H1 (cell line): Measurements from ENCODE around the gene RAB11FIP3. TPM values are rescaled to one million over a fixed set of nuclear protein-coding genes. Genes with fewer than 3 reads are reported as not detected.

Experiments used
- CTCF ChIA-PET: fragments of 300-600 bp; sonication (Branson Sonifier 250); formaldehyde crosslinking; loops from one replicate; lab custom pipeline; 2021; ENCODE audit not compliant: partially characterized antibody; lab: Charles Lee
- POLR2A ChIA-PET: fragments of 300-600 bp; sonication (Branson Sonifier 250); formaldehyde crosslinking; loops from one replicate; lab custom pipeline; 2021; ENCODE audit warnings: inconsistent platforms; ENCODE audit not compliant: partially characterized antibody; lab: Charles Lee
- DNase-seq, 2 experiments: peaks; one replicate each; pipeline versions ENCODE4 v3.0.0 to v3.0.0-alpha.2; 2010 to 2022; ENCODE audit warnings: low spot score in 2 of 2, low read depth in 1 of 2, mixed read lengths in 1 of 2
- FAIRE-seq: peaks from 2 replicates; lab custom pipeline; 2011; peaks lifted over from hg19 to GRCh38; lab: Jason Lieb, UNC
- H2AFZ ChIP-seq: 2 replicates; pipeline ENCODE4 v1.8.1; 2012; ENCODE audit warnings: low read length, inconsistent platforms
- H2AK5ac ChIP-seq: 2 replicates; pipeline ENCODE4 v1.6.1; 2013; ENCODE audit warnings: low read depth, low read length
- H2BK120ac ChIP-seq: replicated peaks from 2 replicates; pipeline ENCODE3; 2013; ENCODE audit warnings: low read depth, low read length, inconsistent platforms
- H2BK12ac ChIP-seq: 2 replicates; pipeline ENCODE4 v1.6.1; 2013; ENCODE audit warnings: low read depth, low read length
- H2BK15ac ChIP-seq: 2 replicates; pipeline ENCODE4 v1.6.1; 2013; ENCODE audit warnings: low read length
- H2BK20ac ChIP-seq: 2 replicates; pipeline ENCODE4 v1.6.1; 2013; ENCODE audit warnings: low read length
- H2BK5ac ChIP-seq: 2 replicates; pipeline ENCODE4 v1.6.1; 2013; ENCODE audit warnings: low read depth, low read length
- H3K14ac ChIP-seq: 2 replicates; pipeline ENCODE4 v1.6.1; 2013; ENCODE audit warnings: inconsistent platforms; ENCODE audit not compliant: insufficient read length
- H3K18ac ChIP-seq: 2 replicates; pipeline ENCODE4 v1.6.1; 2013; ENCODE audit warnings: low read length; ENCODE audit errors: extremely low read depth
- H3K23ac ChIP-seq: 2 replicates; pipeline ENCODE4 v1.6.1; 2013; ENCODE audit warnings: inconsistent platforms; ENCODE audit not compliant: insufficient read length
- H3K23me2 ChIP-seq: 2 replicates; pipeline ENCODE4 v1.6.1; 2013; ENCODE audit warnings: low read depth, low read length
- H3K27ac ChIP-seq: 2 replicates; pipeline ENCODE4 v1.6.1; 2011; ENCODE audit warnings: low read depth, low read length, inconsistent platforms
- H3K27me3 ChIP-seq, 4 experiments: replicated peaks in 1 of 4; 1 replicate in 1 of 4; 2 replicates in 3 of 4; pipeline versions ENCODE4 v1.6.1 to v1.8.1; 2011 to 2013; ENCODE audit warnings: low read length in 3 of 4, mild to moderate bottlenecking in 3 of 4, inconsistent platforms in 2 of 4, mixed read lengths in 2 of 4, moderate library complexity in 1 of 4; ENCODE audit not compliant: control insufficient read depth in 3 of 4, insufficient read depth in 3 of 4; ENCODE audit errors: extremely low read depth in 1 of 4
- H3K36me3 ChIP-seq, 4 experiments: 2 replicates each; pipeline versions ENCODE4 v1.6.1 to v1.8.1; 2011 to 2013; ENCODE audit warnings: mild to moderate bottlenecking in 4 of 4, low read length in 3 of 4, moderate library complexity in 2 of 4, control low read depth in 1 of 4, inconsistent platforms in 1 of 4; ENCODE audit not compliant: insufficient read depth in 4 of 4, control insufficient read depth in 2 of 4
- H3K4ac ChIP-seq: replicated peaks from 2 replicates; pipeline ENCODE3; 2013; ENCODE audit warnings: low read length, low read depth, mixed read lengths, inconsistent platforms; ENCODE audit not compliant: insufficient read length
- H3K4me1 ChIP-seq, 4 experiments: replicated peaks in 1 of 4; 1 replicate in 1 of 4; 2 replicates in 3 of 4; pipeline versions ENCODE4 v1.6.1 to v1.8.1; 2011 to 2013; ENCODE audit warnings: low read length in 3 of 4, inconsistent platforms in 2 of 4, mixed read lengths in 1 of 4; ENCODE audit not compliant: insufficient read depth in 4 of 4, control insufficient read depth in 3 of 4
- H3K4me2 ChIP-seq, 2 experiments: 2 replicates each; pipeline versions ENCODE4 v1.6.1 to v1.8.1; 2011 to 2013; ENCODE audit warnings: low read depth in 2 of 2, low read length in 2 of 2, control low read depth in 1 of 2, inconsistent platforms in 1 of 2, mild to moderate bottlenecking in 1 of 2; ENCODE audit not compliant: insufficient read depth in 1 of 2
- H3K4me3 ChIP-seq, 4 experiments: fragments of 200-600, 300-600 bp in 1 of 4; sonication (generic), shearing (Covaris generic), sonication (Bioruptor Twin) in 1 of 4; 2 replicates each; pipeline versions ENCODE4 v1.5.1 to v1.8.1; 2011 to 2016; ENCODE audit warnings: low read length in 4 of 4, low read depth in 3 of 4, control low read depth in 2 of 4, inconsistent platforms in 2 of 4, mild to moderate bottlenecking in 2 of 4, mixed read lengths in 1 of 4, moderate library complexity in 1 of 4; ENCODE audit not compliant: insufficient read depth in 2 of 4; ENCODE audit errors: extremely low read depth in 1 of 4
- H3K56ac ChIP-seq: replicated peaks from 2 replicates; pipeline ENCODE3; 2013; ENCODE audit warnings: low read depth, mild to moderate bottlenecking, mixed read lengths, low read length, inconsistent platforms; ENCODE audit not compliant: insufficient read length
- H3K79me1 ChIP-seq: 2 replicates; pipeline ENCODE4 v1.6.1; 2013; ENCODE audit warnings: low read depth, low read length, control low read depth
- H3K79me2 ChIP-seq, 2 experiments: 2 replicates each; pipeline versions ENCODE4 v1.6.1 to v1.8.1; 2012 to 2013; ENCODE audit warnings: low read length in 2 of 2, mild to moderate bottlenecking in 2 of 2, inconsistent platforms in 1 of 2; ENCODE audit not compliant: insufficient read depth in 2 of 2, control insufficient read depth in 1 of 2
- H3K9ac ChIP-seq, 4 experiments: replicated peaks in 1 of 4; 1 replicate in 1 of 4; 2 replicates in 3 of 4; pipeline versions ENCODE4 v1.6.1 to v1.8.1; 2011 to 2013; ENCODE audit warnings: low read depth in 3 of 4, low read length in 3 of 4, control low read depth in 2 of 4, mild to moderate bottlenecking in 2 of 4, moderate library complexity in 2 of 4, inconsistent platforms in 1 of 4; ENCODE audit errors: extremely low read depth in 1 of 4
- H3K9me3 ChIP-seq, 2 experiments: 2 replicates each; pipeline versions ENCODE4 v1.6.1 to v1.8.1; 2012 to 2013; ENCODE audit warnings: mild to moderate bottlenecking in 2 of 2, moderate library complexity in 2 of 2, control low read depth in 1 of 2, inconsistent platforms in 1 of 2, low read depth in 1 of 2, low read length in 1 of 2, mixed read lengths in 1 of 2; ENCODE audit not compliant: insufficient read depth in 2 of 2
- H4K20me1 ChIP-seq, 2 experiments: replicated peaks in 1 of 2; 2 replicates each; pipeline versions ENCODE3 to v1.8.1; 2011 to 2013; ENCODE audit warnings: inconsistent platforms in 2 of 2, low read length in 2 of 2, mild to moderate bottlenecking in 1 of 2; ENCODE audit not compliant: insufficient read depth in 2 of 2, control insufficient read depth in 1 of 2
- H4K5ac ChIP-seq: 2 replicates; pipeline ENCODE4 v1.6.1; 2013; ENCODE audit warnings: low read length, low read depth, mixed read lengths, inconsistent platforms; ENCODE audit not compliant: insufficient read length
- H4K8ac ChIP-seq: 2 replicates; pipeline ENCODE4 v1.8.0; 2013; ENCODE audit warnings: mild to moderate bottlenecking, moderate library complexity, low read length, inconsistent platforms; ENCODE audit not compliant: insufficient read depth; ENCODE audit errors: extremely low read depth
- H4K91ac ChIP-seq: replicated peaks from 2 replicates; pipeline ENCODE3; 2013; ENCODE audit warnings: low read length, mixed read lengths, inconsistent platforms; ENCODE audit not compliant: insufficient read length
- SAP30 ChIP-seq: fragments of 300-600 bp; sonication (generic); IDR thresholded peaks from 2 replicates; pipeline ENCODE4 v1.7.1; 2012; ENCODE audit warnings: low read length, moderate library complexity, mild to moderate bottlenecking, inconsistent platforms; ENCODE audit not compliant: insufficient read depth, insufficient replicate concordance
- WGBS, 2 experiments: shearing (Covaris generic) in 1 of 2; methylation state at CpG; one replicate each; pipeline versions ENCODE4 v1.1.6 to v1.1.7; 2013 to 2015; ENCODE audit warnings: low lambda C conversion rate in 2 of 2, mixed read lengths in 2 of 2, inconsistent platforms in 1 of 2, low coverage in 1 of 2, missing lambda C conversion rate in 1 of 2; ENCODE audit not compliant: insufficient replicate concordance in 2 of 2, insufficient coverage in 1 of 2, insufficient read length in 1 of 2; ENCODE audit errors: extremely low coverage in 1 of 2, missing lambda C conversion rate in 1 of 2; 5-methylcytosine and 5-hydroxymethylcytosine counted together
- polyA plus RNA-seq, 7 experiments: library from polyadenylated mRNA; depleted of rRNA in 3 of 7; stranded (reverse) in 5 of 7; unstranded in 2 of 7; fragments of >200 nt in 5 of 7; fragments of 200-250 nt in 2 of 7; gene quantifications; 1 replicate in 5 of 7; 2 replicates in 1 of 7; 4 replicates in 1 of 7; pipeline versions ENCODE4 v1.2.1 to v1.2.3, GENCODE V29; 2011 to 2013; ENCODE audit warnings: missing spikeins in 2 of 7, mixed read lengths in 2 of 7
- total RNA-seq: library from RNA; stranded (reverse); fragmentation: NEBNext Ultra II Directional; extraction: Animal tissue kit (Norgen Biotek cat#: 25700); gene quantifications from 2 replicates; pipeline ENCODE4 v1.2.1, GENCODE V29; 2021

RAB11FIP3 gene
- total and polyA plus RNA-seq, 2 of the 8 experiments (the other 6 are each of a cell fraction or from before 2014, with no cell fraction given), result 9.3 to 35.2 TPM

DNA sequence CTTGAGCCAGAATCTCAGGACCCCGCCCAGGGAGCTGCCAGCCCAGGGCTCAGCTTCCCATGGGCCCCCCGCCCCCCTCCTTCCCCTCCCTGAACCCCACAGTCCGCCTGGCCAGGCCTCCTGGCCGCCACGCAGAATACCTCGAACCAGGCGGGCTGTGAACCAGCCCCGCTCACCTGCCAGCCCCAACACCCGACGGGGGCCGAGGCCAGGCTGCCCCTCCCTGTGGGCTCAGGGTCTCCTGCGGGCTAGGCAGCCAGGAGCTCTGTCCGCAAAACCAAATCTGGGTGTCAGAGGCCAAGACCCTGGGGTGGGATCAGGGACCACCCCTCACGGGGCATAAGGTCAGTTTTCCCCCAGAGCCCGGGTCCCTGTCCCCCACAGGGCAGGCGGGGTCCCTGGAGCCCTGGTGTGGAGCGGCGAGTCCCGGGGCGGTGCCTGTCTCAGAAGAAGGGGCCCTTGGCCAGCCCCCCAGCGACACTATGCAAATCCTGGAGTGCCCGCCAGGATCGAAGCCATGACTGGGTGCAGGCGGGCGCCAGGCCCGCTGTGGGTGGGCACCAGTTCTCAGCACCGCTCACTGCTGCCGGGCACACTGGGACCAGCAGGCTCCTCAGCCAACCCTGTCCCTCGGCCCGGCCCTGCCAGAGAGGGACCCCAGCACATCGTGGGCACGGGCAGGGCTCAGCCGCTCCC lies 128.3 kb downstream of the RAB11FIP3 start:
- DNase-seq, result no peak
- WGBS, 2 experiments, result 93% methylated on average over 26 of the region's 33 CpGs; no CpG with 5 or more reads in 1 of the 2 experiments

More for the DNA sequence above, 128.3 kb downstream of the RAB11FIP3 start:
- no peak overlapping the region for H3K18ac ChIP-seq
- no peak overlapping the region for H2BK15ac ChIP-seq
- no peak overlapping the region for H2BK20ac ChIP-seq
- no peaks in the 10 kb centered on the region for H3K23me2 ChIP-seq
- no peaks in the 10 kb centered on the region for H3K4me1 ChIP-seq
- H2BK12ac ChIP-seq, result no peak overlapping the region
- H3K4me3 ChIP-seq, result no peak overlapping the region
- H3K36me3 ChIP-seq, result peaks cover 0 to 24% (median 2%) of the 10 kb centered on the region in 4 experiments; a peak in 1 of 8 replicates
- H3K79me1 ChIP-seq, result no peaks in the 10 kb centered on the region; the same call in 1 of the 2 replicates
- H2AK5ac ChIP-seq, result no peak overlapping the region
- no peak for TF ChIP-seq SAP30
- no peak overlapping the region for H2BK5ac ChIP-seq
- H2AFZ ChIP-seq, result no peak overlapping the region
- no peak overlapping the region for H3K27ac ChIP-seq
- no peak overlapping the region for H2BK120ac ChIP-seq
- H3K79me2 ChIP-seq, result no peaks in the 10 kb centered on the region
- no peak overlapping the region for H3K9ac ChIP-seq
- no peak overlapping the region for H4K91ac ChIP-seq
- no peak for FAIRE-seq
- no peak overlapping the region for H3K14ac ChIP-seq
- CTCF ChIA-PET, result interaction anchor here (1.0 to 1.7 kb wide), 3 partner anchors 33 to 235 kb away, joined by 3 to 7 read pairs (median 3); no protein-coding TSS in a partner anchor
- no peak overlapping the region for H3K4me2 ChIP-seq
- peaks cover 2 to 5% of the 10 kb centered on the region in 2 experiments for H4K20me1 ChIP-seq
- peaks cover 0 to 10% (median 4%) of the 10 kb centered on the region in 4 experiments; a peak in 4 of 7 replicates for H3K27me3 ChIP-seq
- H4K8ac ChIP-seq, result no peak overlapping the region
- no peak overlapping the region for H4K5ac ChIP-seq
- no peaks in the 10 kb centered on the region for H3K9me3 ChIP-seq
- no peak overlapping the region for H3K56ac ChIP-seq
- H3K23ac ChIP-seq, result no peak overlapping the region
- POLR2A ChIA-PET, result interaction anchor here (0.9 to 1.2 kb wide), 3 partner anchors 10 to 162 kb away, joined by 3 to 4 read pairs (median 3); no protein-coding TSS in a partner anchor
- no peak overlapping the region for H3K4ac ChIP-seq
